ENCODE measurements around the gene GAS7. TPM values are rescaled to one million over a fixed set of nuclear protein-coding genes. Genes with fewer than 3 reads are reported as not detected.

Gene GAS7
- total and polyA plus RNA-seq, 2 of the 13 experiments (the other 11 are each of a cell fraction or from before 2014, with no cell fraction given), result 1.0 to 5.2 TPM

DNA sequence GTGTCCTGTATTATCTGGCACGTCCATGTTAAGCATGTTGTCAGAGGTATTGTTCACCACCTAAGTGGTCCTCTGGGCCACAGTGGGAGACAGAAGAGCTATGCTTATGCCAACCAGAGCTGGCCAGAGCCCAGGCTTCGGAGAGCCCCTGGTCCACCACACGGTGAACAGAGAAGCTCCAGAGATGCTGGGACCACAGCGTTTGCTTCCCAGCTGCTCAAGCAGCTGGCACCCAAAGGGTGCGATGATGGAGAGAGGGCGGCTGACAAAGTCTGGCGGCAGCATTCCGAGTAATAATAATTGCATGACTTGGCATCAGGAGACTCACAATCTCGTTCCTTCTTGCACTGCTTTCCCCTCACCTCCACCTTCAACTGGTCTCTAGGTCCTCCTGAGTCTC, 257.6 kb downstream of the GAS7 start:
- peaks cover 1 to 10% of the 10 kb centered on the region in 2 experiments; a peak in 3 of 5 replicates for H3K27me3 ChIP-seq (ENCODE audit: control insufficient read depth in 1 of 2, insufficient read depth in 2 of 2, low read length in 2 of 2)
- in situ Hi-C loops (cut with HindIII; ENCODE audit: extremely low pct_ligation_motif_present, low pct_unique_long_range_greater_than_20kb) (no loop called here), intact Hi-C loops (cut with micrococcal nuclease; ENCODE audit: unreplicated experiment) (no loop called here)
- FAIRE-seq, result no peak
- ChIA-PET CTCF (ENCODE audit: low intra/inter-chr PET ratio, low total read pairs) (no interaction called here), POLR2A (no interaction called here)
- no TSS peak for BruUV-seq (replicated peaks)
- no peak for ATAC-seq
- no peaks in the 10 kb centered on the region for H3K9me3 ChIP-seq (ENCODE audit: low read length)
- H4K20me1 ChIP-seq (ENCODE audit: insufficient read depth, low read length), result 0 out of 2 replicates have a peak, but pooled peaks cover 3% of the 10 kb centered on the region
- H2AFZ ChIP-seq (ENCODE audit: low read length), result no peak overlapping the region
- H3K9ac ChIP-seq (ENCODE audit: insufficient read depth, low read depth, low read length), result no peak overlapping the region
- H3K36me3 ChIP-seq (replicated peaks in 1 of 2; ENCODE audit: control insufficient read depth in 1 of 2, insufficient read depth in 2 of 2, low read length in 2 of 2), result no peaks in the 10 kb centered on the region
- whole genome bisulfite sequencing (ENCODE audit: low lambda C conversion rate), result 41% methylated on average over 4 of the region's 9 CpGs
- no peak overlapping the region for H3K4me3 ChIP-seq (replicated peaks in 1 of 3; ENCODE audit: insufficient read depth in 1 of 3, low read depth in 2 of 3, low read length in 3 of 3)
- DNase-seq (ENCODE audit: low spot score), result no peak
- no peaks in the 10 kb centered on the region for H3K4me1 ChIP-seq (ENCODE audit: insufficient read depth, low read length)
- no peak overlapping the region for H3K4me2 ChIP-seq (ENCODE audit: low read depth, low read length)
- H3K79me2 ChIP-seq (ENCODE audit: insufficient read depth, low read length), result no peaks in the 10 kb centered on the region
- H3K27ac ChIP-seq (ENCODE audit: extremely low read length, insufficient read depth, low read length), result no peak overlapping the region
- TF ChIP-seq DMAP1 (CRISPR knock-in tag; IDR thresholded peaks at IDR 0.05) (no peak), CHD2 (IDR thresholded peaks at IDR 0.05; ENCODE audit: low read depth, low read length) (no peak), AGO1 (IDR thresholded peaks at IDR 0.05; ENCODE audit: low read depth, low read length, poor library complexity, severe bottlenecking) (no peak), ZMYM3 (CRISPR knock-in tag; IDR thresholded peaks at IDR 0.05) (no peak), ZNF138 (CRISPR knock-in tag; IDR thresholded peaks at IDR 0.05; ENCODE audit: low read depth) (no peak), ZNF224 (CRISPR knock-in tag; IDR thresholded peaks at IDR 0.05) (no peak), ZSCAN20 (CRISPR knock-in tag; IDR thresholded peaks at IDR 0.05; ENCODE audit: borderline replicate concordance) (no peak), KMT2A (CRISPR knock-in tag; IDR thresholded peaks at IDR 0.05) (no peak), TEAD3 (CRISPR knock-in tag; optimal IDR thresholded peaks at IDR 0.05; ENCODE audit: borderline replicate concordance) (no peak), ONECUT2 (CRISPR knock-in tag; IDR thresholded peaks at IDR 0.05) (no peak)
- TF ChIP-seq, protein P1, sequence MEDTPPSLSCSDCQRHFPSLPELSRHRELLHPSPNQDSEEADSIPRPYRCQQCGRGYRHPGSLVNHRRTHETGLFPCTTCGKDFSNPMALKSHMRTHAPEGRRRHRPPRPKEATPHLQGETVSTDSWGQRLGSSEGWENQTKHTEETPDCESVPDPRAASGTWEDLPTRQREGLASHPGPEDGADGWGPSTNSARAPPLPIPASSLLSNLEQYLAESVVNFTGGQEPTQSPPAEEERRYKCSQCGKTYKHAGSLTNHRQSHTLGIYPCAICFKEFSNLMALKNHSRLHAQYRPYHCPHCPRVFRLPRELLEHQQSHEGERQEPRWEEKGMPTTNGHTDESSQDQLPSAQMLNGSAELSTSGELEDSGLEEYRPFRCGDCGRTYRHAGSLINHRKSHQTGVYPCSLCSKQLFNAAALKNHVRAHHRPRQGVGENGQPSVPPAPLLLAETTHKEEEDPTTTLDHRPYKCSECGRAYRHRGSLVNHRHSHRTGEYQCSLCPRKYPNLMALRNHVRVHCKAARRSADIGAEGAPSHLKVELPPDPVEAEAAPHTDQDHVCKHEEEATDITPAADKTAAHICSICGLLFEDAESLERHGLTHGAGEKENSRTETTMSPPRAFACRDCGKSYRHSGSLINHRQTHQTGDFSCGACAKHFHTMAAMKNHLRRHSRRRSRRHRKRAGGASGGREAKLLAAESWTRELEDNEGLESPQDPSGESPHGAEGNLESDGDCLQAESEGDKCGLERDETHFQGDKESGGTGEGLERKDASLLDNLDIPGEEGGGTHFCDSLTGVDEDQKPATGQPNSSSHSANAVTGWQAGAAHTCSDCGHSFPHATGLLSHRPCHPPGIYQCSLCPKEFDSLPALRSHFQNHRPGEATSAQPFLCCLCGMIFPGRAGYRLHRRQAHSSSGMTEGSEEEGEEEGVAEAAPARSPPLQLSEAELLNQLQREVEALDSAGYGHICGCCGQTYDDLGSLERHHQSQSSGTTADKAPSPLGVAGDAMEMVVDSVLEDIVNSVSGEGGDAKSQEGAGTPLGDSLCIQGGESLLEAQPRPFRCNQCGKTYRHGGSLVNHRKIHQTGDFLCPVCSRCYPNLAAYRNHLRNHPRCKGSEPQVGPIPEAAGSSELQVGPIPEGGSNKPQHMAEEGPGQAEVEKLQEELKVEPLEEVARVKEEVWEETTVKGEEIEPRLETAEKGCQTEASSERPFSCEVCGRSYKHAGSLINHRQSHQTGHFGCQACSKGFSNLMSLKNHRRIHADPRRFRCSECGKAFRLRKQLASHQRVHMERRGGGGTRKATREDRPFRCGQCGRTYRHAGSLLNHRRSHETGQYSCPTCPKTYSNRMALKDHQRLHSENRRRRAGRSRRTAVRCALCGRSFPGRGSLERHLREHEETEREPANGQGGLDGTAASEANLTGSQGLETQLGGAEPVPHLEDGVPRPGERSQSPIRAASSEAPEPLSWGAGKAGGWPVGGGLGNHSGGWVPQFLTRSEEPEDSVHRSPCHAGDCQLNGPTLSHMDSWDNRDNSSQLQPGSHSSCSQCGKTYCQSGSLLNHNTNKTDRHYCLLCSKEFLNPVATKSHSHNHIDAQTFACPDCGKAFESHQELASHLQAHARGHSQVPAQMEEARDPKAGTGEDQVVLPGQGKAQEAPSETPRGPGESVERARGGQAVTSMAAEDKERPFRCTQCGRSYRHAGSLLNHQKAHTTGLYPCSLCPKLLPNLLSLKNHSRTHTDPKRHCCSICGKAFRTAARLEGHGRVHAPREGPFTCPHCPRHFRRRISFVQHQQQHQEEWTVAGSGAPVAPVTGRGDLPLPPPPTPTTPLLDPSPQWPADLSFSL (CRISPR knock-in tag; IDR thresholded peaks at IDR 0.05), result no peak
- TF ChIP-seq, protein P2, sequence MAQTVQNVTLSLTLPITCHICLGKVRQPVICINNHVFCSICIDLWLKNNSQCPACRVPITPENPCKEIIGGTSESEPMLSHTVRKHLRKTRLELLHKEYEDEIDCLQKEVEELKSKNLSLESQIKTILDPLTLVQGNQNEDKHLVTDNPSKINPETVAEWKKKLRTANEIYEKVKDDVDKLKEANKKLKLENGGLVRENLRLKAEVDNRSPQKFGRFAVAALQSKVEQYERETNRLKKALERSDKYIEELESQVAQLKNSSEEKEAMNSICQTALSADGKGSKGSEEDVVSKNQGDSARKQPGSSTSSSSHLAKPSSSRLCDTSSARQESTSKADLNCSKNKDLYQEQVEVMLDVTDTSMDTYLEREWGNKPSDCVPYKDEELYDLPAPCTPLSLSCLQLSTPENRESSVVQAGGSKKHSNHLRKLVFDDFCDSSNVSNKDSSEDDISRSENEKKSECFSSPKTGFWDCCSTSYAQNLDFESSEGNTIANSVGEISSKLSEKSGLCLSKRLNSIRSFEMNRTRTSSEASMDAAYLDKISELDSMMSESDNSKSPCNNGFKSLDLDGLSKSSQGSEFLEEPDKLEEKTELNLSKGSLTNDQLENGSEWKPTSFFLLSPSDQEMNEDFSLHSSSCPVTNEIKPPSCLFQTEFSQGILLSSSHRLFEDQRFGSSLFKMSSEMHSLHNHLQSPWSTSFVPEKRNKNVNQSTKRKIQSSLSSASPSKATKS (CRISPR knock-in tag; IDR thresholded peaks at IDR 0.05), result no peak
- TF ChIP-seq, protein P3, sequence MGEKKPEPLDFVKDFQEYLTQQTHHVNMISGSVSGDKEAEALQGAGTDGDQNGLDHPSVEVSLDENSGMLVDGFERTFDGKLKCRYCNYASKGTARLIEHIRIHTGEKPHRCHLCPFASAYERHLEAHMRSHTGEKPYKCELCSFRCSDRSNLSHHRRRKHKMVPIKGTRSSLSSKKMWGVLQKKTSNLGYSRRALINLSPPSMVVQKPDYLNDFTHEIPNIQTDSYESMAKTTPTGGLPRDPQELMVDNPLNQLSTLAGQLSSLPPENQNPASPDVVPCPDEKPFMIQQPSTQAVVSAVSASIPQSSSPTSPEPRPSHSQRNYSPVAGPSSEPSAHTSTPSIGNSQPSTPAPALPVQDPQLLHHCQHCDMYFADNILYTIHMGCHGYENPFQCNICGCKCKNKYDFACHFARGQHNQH (CRISPR knock-in tag; IDR thresholded peaks at IDR 0.05), result no peak
